Loucy (cell line): ENCODE results near the gene TMPRSS13.

Experiments
- CTCF ChIP-seq: fragments of 200-600 bp; sonication (generic); conservative IDR thresholded peaks from 2 replicates; pipeline ENCODE4 v1.5.1; 2014; ENCODE audit warnings: mild to moderate bottlenecking, antibody characterized with exemption, low read length
- EZH2phosphoT487 ChIP-seq: fragments of 200-600 bp; IDR thresholded peaks from 2 replicates; pipeline ENCODE4 v1.6.1; 2018; ENCODE audit warnings: antibody characterized with exemption, mild to moderate bottlenecking, moderate library complexity, borderline replicate concordance

- no peak for TF ChIP-seq CTCF
- TF ChIP-seq EZH2phosphoT487: no peak
Observed at GRCh38 chr11:117923275-117923674, 5.9 kb downstream of the TMPRSS13 start.
